ENCODE measurements around the gene APCDD1L.

GRCh38 chr20:58416835-58417234 is 98.4 kb downstream of the APCDD1L start:
- TF ChIP-seq REST (IDR thresholded peaks at IDR 0.05; ENCODE audit: insufficient read depth in 1 of 2, low read depth in 2 of 2, low read length in 2 of 2) (no peak), POLR2AphosphoS5 (IDR thresholded peaks at IDR 0.05; ENCODE audit: low read depth, low read length) (no peak), SIN3A (IDR thresholded peaks at IDR 0.05; ENCODE audit: borderline replicate concordance, insufficient read depth, low read length) (no peak)

All from PFSK-1 (cell line).